HCT116 (cell line): ENCODE results near the gene RABGGTA. TPM values are rescaled to one million over a fixed set of nuclear protein-coding genes. Genes with fewer than 3 reads are reported as not detected.

ENCODE experiments used
- ATAC-seq: fragments of 200-7000 bp; cut with Tn5 transposase; 2 replicates; pipeline ENCODE4 v1.9.1; 2020; ENCODE audit warnings: mild to moderate bottlenecking, moderate library complexity
- BruUV-seq: library from RNA; stranded (reverse); fragments of 400-500 nt; replicated peaks from 2 replicates; lab custom pipeline; 2021; lab: Mats Ljungman, UMichigan
- CTCF ChIA-PET: fragments of 300-600 bp; sonication (Branson Sonifier 250); formaldehyde crosslinking; loops from one replicate; lab custom pipeline; 2021; ENCODE audit warnings: antibody characterized with exemption; lab: Charles Lee
- POLR2A ChIA-PET: fragments of 300-600, 350-600 bp; sonication (Branson Sonifier 250); formaldehyde crosslinking; loops from one replicate; lab custom pipeline; 2021; ENCODE audit warnings: antibody characterized with exemption; lab: Charles Lee
- RAD21 ChIA-PET, 2 experiments: fragments of 300-600 bp; sonication (Branson Sonifier 250); formaldehyde crosslinking; loops; one replicate each; lab custom pipeline; 2023; ENCODE audit warnings: low total read pairs in 2 of 2; ENCODE audit not compliant: uncharacterized antibody in 2 of 2, unreplicated experiment in 2 of 2, low non-redundant PET in 1 of 2; lab: Charles Lee
- DNase-seq: peaks from one replicate; pipeline ENCODE4 v3.0.0-alpha.2; 2010; ENCODE audit warnings: low read depth, low spot score
- H2AFZ ChIP-seq: fragments of 200-600 bp; shearing (Covaris generic), sonication (generic); 2 replicates; pipeline ENCODE4 v1.6.1; 2017; ENCODE audit warnings: low read depth, mixed run types, mixed read lengths, antibody characterized with exemption, low read length; ENCODE audit not compliant: poor library complexity, severe bottlenecking
- H3K27ac ChIP-seq: 2 replicates; pipeline ENCODE4 v1.5.1; 2012; ENCODE audit warnings: low read depth, low read length
- H3K27me3 ChIP-seq: fragments of 200-600 bp; sonication (generic); 2 replicates; pipeline ENCODE4 v1.6.1; 2016; ENCODE audit warnings: mixed run types, low read length, mixed read lengths; ENCODE audit not compliant: insufficient read depth
- H3K36me3 ChIP-seq, 2 experiments: fragments of 200-500 bp in 1 of 2; fragments of 200-600 bp in 1 of 2; sonication (Bioruptor generic) in 1 of 2; sonication (generic) in 1 of 2; 2 replicates each; pipeline versions ENCODE4 v1.5.1 to v1.6.1; 2014 to 2016; ENCODE audit warnings: low read length in 2 of 2, inconsistent platforms in 1 of 2, mixed read lengths in 1 of 2, mixed run types in 1 of 2; ENCODE audit not compliant: insufficient read depth in 2 of 2, control insufficient read depth in 1 of 2
- H3K4me1 ChIP-seq, 2 experiments: fragments of 200-600 bp in 1 of 2; sonication (generic) in 1 of 2; 2 replicates each; pipeline versions ENCODE4 v1.5.1 to v1.6.1; 2012 to 2017; ENCODE audit warnings: low read length in 2 of 2, inconsistent platforms in 1 of 2, mild to moderate bottlenecking in 1 of 2, mixed read lengths in 1 of 2, mixed run types in 1 of 2, moderate library complexity in 1 of 2; ENCODE audit not compliant: insufficient read depth in 2 of 2, control insufficient read depth in 1 of 2
- H3K4me2 ChIP-seq: fragments of 200-600 bp; sonication (generic); 2 replicates; pipeline ENCODE4 v1.6.1; 2017; ENCODE audit warnings: mixed run types, low read length, mixed read lengths
- H3K4me3 ChIP-seq, 2 experiments: fragments of 200-600 bp in 1 of 2; sonication (generic) in 1 of 2; replicated peaks in 1 of 2; 2 replicates each; pipeline ENCODE4 v1.5.1; 2011 to 2016; ENCODE audit warnings: low read length in 2 of 2, control low read depth in 1 of 2, low read depth in 1 of 2, mild to moderate bottlenecking in 1 of 2, mixed read lengths in 1 of 2, mixed run types in 1 of 2
- H3K79me2 ChIP-seq: fragments of 200-600 bp; sonication (generic); 2 replicates; pipeline ENCODE4 v1.6.1; 2017; ENCODE audit warnings: mild to moderate bottlenecking, mixed run types, low read length, moderate library complexity, mixed read lengths; ENCODE audit not compliant: insufficient read depth
- H3K9ac ChIP-seq: fragments of 200-600 bp; sonication (generic); 2 replicates; pipeline ENCODE4 v1.6.1; 2016; ENCODE audit warnings: low read length, mixed read lengths
- H3K9me2 ChIP-seq: fragments of 200-600 bp; sonication (generic), shearing (Covaris generic); 2 replicates; pipeline ENCODE4 v1.6.1; 2017; ENCODE audit warnings: mixed run types, mild to moderate bottlenecking, moderate library complexity; ENCODE audit not compliant: insufficient read depth
- H3K9me3 ChIP-seq, 2 experiments: fragments of 200-500 bp in 1 of 2; fragments of 200-600 bp in 1 of 2; sonication (Bioruptor generic) in 1 of 2; sonication (generic) in 1 of 2; 2 replicates each; pipeline ENCODE4 v1.6.1; 2014 to 2017; ENCODE audit warnings: low read length in 2 of 2, mixed read lengths in 2 of 2, inconsistent platforms in 1 of 2, low read depth in 1 of 2, mild to moderate bottlenecking in 1 of 2, mixed run types in 1 of 2, moderate library complexity in 1 of 2; ENCODE audit not compliant: control insufficient read depth in 1 of 2, insufficient read depth in 1 of 2
- H4K20me1 ChIP-seq: fragments of 200-600 bp; sonication (generic), shearing (Covaris generic); 2 replicates; pipeline ENCODE4 v1.6.1; 2017; ENCODE audit warnings: mixed run types, mild to moderate bottlenecking, moderate library complexity; ENCODE audit not compliant: insufficient read depth
- CEBPB ChIP-seq: IDR thresholded peaks from 2 replicates; pipeline ENCODE4 v1.6.1; 2012; ENCODE audit warnings: low read depth
- ELF1 ChIP-seq: IDR thresholded peaks from 2 replicates; pipeline ENCODE4 v1.6.1; 2012; ENCODE audit warnings: low read depth, borderline replicate concordance
- EZH2phosphoT487 ChIP-seq: fragments of 200-600 bp; IDR thresholded peaks from 2 replicates; pipeline ENCODE4 v1.6.1; 2018; ENCODE audit warnings: antibody characterized with exemption, borderline replicate concordance
- JUND ChIP-seq: IDR thresholded peaks from 2 replicates; pipeline ENCODE4 v1.6.1; 2012
- RAD21 ChIP-seq: IDR thresholded peaks from 2 replicates; pipeline ENCODE4 v1.6.1; 2012; ENCODE audit warnings: low read depth, mild to moderate bottlenecking
- SIN3A ChIP-seq: IDR thresholded peaks from 2 replicates; pipeline ENCODE4 v1.6.1; 2012; ENCODE audit warnings: low read depth
- SP1 ChIP-seq: IDR thresholded peaks from 2 replicates; pipeline ENCODE4 v1.6.1; 2012; ENCODE audit warnings: low read depth
- TCF7L2 ChIP-seq: IDR thresholded peaks from 2 replicates; pipeline ENCODE4 v1.7.0; 2011; ENCODE audit warnings: borderline replicate concordance, inconsistent platforms; ENCODE audit not compliant: insufficient read depth, insufficient read length; ENCODE audit errors: extremely low read depth
- YY1 ChIP-seq: IDR thresholded peaks from 2 replicates; pipeline ENCODE4 v1.6.1; 2011; ENCODE audit warnings: low read length, low read depth, moderate library complexity, mild to moderate bottlenecking; ENCODE audit not compliant: insufficient replicate concordance; ENCODE audit errors: extremely low read depth
- ZFX ChIP-seq: fragments of 450-650 bp; IDR thresholded peaks from 2 replicates; pipeline ENCODE4 v1.6.1; 2017
- intact Hi-C: fragments of 100-400 bp; cut with micrococcal nuclease; formaldehyde crosslinking; loops from 2 replicates; pipeline ENCODE4 v1.10.0; 2022
- total RNA-seq: library from RNA; stranded (reverse); gene quantifications from one replicate; pipeline ENCODE4 v1.2.1, GENCODE V29; 2021; ENCODE audit not compliant: unreplicated experiment

RABGGTA gene
- total RNA-seq, 1 experiment from 2014 or later: 40.8 TPM

DNA sequence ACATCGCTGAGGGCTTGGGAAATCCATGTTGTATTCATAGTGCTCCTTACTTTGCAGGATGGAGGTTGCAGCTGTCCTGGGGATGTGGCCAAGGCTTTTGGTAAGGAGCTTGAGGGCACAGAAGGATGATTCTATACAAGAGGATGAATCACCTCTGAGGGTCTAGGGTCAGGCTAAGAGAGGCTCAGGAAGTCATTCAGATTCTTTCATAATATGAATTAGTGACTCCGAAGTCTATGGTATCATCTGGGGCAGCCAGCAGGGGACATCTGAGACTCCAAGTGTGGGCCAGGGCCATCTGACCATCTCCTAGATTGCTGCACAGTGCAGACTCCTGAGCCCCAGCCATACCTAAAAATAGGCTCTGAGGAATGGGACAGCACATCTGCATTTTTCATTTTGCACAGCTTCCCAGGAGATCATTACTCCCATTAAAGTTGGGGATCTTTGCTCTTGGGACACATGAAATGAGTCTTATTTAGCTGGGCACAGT lies 33.9 kb downstream of the RABGGTA start:
- H3K27me3 ChIP-seq: no peaks in the 10 kb centered on the region
- CTCF ChIA-PET: interaction anchor here (0.9 to 1.1 kb wide), 2 partner anchors 34 to 194 kb away, joined by 3 read pairs; partner anchors contain the start of gene RABGGTA
- no peak overlapping the region for H2AFZ ChIP-seq
- H3K9me3 ChIP-seq: no peaks in the 10 kb centered on the region
- H4K20me1 ChIP-seq: no peaks in the 10 kb centered on the region
- no peak for ATAC-seq
- H3K4me3 ChIP-seq: no peak overlapping the region
- intact Hi-C loops: no loop called here
- BruUV-seq: no TSS peak
- no peak overlapping the region for H3K27ac ChIP-seq
- peaks cover 46% of the 10 kb centered on the region for H3K79me2 ChIP-seq
- H3K4me2 ChIP-seq: no peak overlapping the region
- peaks cover 11 to 38% of the 10 kb centered on the region in 2 experiments for H3K4me1 ChIP-seq
- TF ChIP-seq RAD21 (no peak), CEBPB (no peak), ZFX (no peak), EZH2phosphoT487 (no peak)
- TF ChIP-seq, all 23 proteins: peak for 0
- no peak overlapping the region for H3K9ac ChIP-seq
- no peaks in the 10 kb centered on the region for H3K9me2 ChIP-seq
- no peak for DNase-seq
- H3K36me3 ChIP-seq: peaks cover 45 to 59% of the 10 kb centered on the region in 2 experiments; a peak in 3 of 4 replicates
- RAD21 ChIA-PET: no interaction called here
- POLR2A ChIA-PET: no interaction called here

DNA sequence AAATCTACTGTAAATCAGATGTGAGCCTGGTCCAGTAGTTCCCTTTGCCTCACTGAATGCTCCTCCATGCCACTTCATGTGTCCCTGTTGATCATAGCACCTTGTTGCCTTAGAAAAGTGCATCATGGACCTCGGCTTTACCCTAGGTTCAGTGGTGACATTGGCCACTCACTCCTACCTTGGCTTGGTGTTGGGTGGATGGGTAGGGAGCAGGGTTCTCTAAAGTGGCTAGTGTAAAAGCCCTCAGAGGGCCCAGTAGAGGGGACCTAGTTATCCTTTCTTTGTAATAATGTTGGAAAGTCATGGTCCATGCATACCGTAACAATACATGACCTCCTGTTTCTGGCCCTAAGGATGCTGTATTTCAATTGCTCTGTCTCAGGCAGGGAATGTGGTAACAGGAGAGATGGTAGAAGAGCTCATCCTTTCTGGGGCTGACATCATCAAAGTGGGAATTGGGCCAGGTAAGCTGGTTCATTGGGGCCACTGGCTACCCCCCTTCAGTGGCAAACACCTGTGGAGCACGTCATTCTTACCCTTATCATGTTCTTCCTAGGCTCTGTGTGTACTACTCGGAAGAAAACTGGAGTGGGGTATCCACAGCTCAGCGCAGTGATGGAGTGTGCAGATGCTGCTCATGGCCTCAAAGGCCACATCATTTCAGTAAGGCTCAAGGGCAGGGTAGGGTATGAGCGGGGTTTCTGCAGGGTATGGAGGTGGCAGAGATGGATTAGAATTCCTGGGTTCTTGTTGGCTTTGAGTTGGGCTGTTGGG lies 34.5 kb downstream of the RABGGTA start:
- no peak for TF ChIP-seq ELF1
- TF ChIP-seq TCF7L2: no peak
- TF ChIP-seq JUND: no peak
- TF ChIP-seq SP1: no peak
- TF ChIP-seq RAD21: no peak
- no peak for TF ChIP-seq SIN3A
- TF ChIP-seq CEBPB: no peak
- TF ChIP-seq YY1: no peak
- H3K4me2 ChIP-seq: no peak overlapping the region
- no peak for DNase-seq
- BruUV-seq: no TSS peak
- H4K20me1 ChIP-seq: no peaks in the 10 kb centered on the region
- H3K9me3 ChIP-seq: no peaks in the 10 kb centered on the region
- ChIA-PET POLR2A (no interaction called here), CTCF (no interaction called here), RAD21 (no interaction called here)
- H3K27ac ChIP-seq: no peak overlapping the region
- no peak overlapping the region for H2AFZ ChIP-seq
- no peak for ATAC-seq
- peaks cover 48% of the 10 kb centered on the region for H3K79me2 ChIP-seq
- H3K4me3 ChIP-seq: no peak overlapping the region
- H3K36me3 ChIP-seq: peaks cover 45 to 59% of the 10 kb centered on the region in 2 experiments; a peak in 3 of 4 replicates
- no peak overlapping the region for H3K9ac ChIP-seq
- no peaks in the 10 kb centered on the region for H3K27me3 ChIP-seq
- peaks cover 11 to 33% of the 10 kb centered on the region in 2 experiments for H3K4me1 ChIP-seq
- intact Hi-C loops: no loop called here
- no peaks in the 10 kb centered on the region for H3K9me2 ChIP-seq
